HepG2 (cell line): ENCODE data around the gene ABCB9. TPM values are rescaled to one million over a fixed set of nuclear protein-coding genes. Genes with fewer than 3 reads are reported as not detected.

Experiments
- AHR ChIP-seq: IDR thresholded peaks from 2 replicates; pipeline ENCODE4 v1.6.1; 2018; ENCODE audit warnings: missing genetic modification reagents, missing compliant biosample characterization
- ATF7-NPFF ChIP-seq: sonication (generic); formaldehyde crosslinking; IDR thresholded peaks from 2 replicates; pipeline ENCODE4 v1.8.1; 2023; ENCODE audit warnings: mild to moderate bottlenecking, low read depth, missing genetic modification reagents, moderate library complexity
- KDM2A ChIP-seq: sonication (generic); formaldehyde crosslinking; IDR thresholded peaks from 2 replicates; pipeline ENCODE4 v1.4.0; 2020; ENCODE audit warnings: low read depth, missing genetic modification reagents, borderline replicate concordance
- MATR3 ChIP-seq: sonication (generic); formaldehyde crosslinking; IDR thresholded peaks from 2 replicates; pipeline ENCODE4 v1.4.0; 2020; ENCODE audit warnings: missing genetic modification reagents
- NBN ChIP-seq: fragments of 450-650 bp; conservative IDR thresholded peaks from 2 replicates; pipeline ENCODE4 v1.6.1; 2017
- RBFOX2 ChIP-seq: fragments of 200-400 bp; formaldehyde crosslinking; IDR thresholded peaks from 2 replicates; pipeline ENCODE4 v1.6.1; 2017; ENCODE audit warnings: low read depth, mild to moderate bottlenecking, low read length
- SCMH1 ChIP-seq: sonication (generic); formaldehyde crosslinking; IDR thresholded peaks from 2 replicates; pipeline ENCODE4 v1.9.0; 2021; ENCODE audit warnings: missing genetic modification reagents, mild to moderate bottlenecking, borderline replicate concordance
- SMARCC2 ChIP-seq: fragments of 450-650 bp; IDR thresholded peaks from 2 replicates; pipeline ENCODE4 v1.6.1; 2017; ENCODE audit warnings: antibody characterized with exemption, mild to moderate bottlenecking
- TSC22D2 ChIP-seq: sonication (generic); formaldehyde crosslinking; IDR thresholded peaks from 2 replicates; pipeline ENCODE4 v1.5.1; 2020; ENCODE audit warnings: missing genetic modification reagents, mild to moderate bottlenecking, borderline replicate concordance
- U2AF1 ChIP-seq: fragments of 200-400 bp; formaldehyde crosslinking; optimal IDR thresholded peaks from 2 replicates; pipeline ENCODE3; 2017; ENCODE audit warnings: mild to moderate bottlenecking, low read depth, low read length
- XRCC5 ChIP-seq: fragments of 200-400 bp; formaldehyde crosslinking; optimal IDR thresholded peaks from 2 replicates; pipeline ENCODE3; 2017; ENCODE audit warnings: mild to moderate bottlenecking, low read length
- ZBTB21 ChIP-seq: sonication (generic); formaldehyde crosslinking; IDR thresholded peaks from 2 replicates; pipeline ENCODE4 v1.4.0; 2020; ENCODE audit warnings: missing genetic modification reagents
- ZBTB7B ChIP-seq: sonication (generic); formaldehyde crosslinking; IDR thresholded peaks from 2 replicates; pipeline ENCODE4 v1.4.0; 2020; ENCODE audit warnings: missing genetic modification reagents
- ZFP62 ChIP-seq: sonication (generic); formaldehyde crosslinking; IDR thresholded peaks from 2 replicates; pipeline ENCODE4 v1.4.0; 2020; ENCODE audit warnings: missing genetic modification reagents
- ZNF30 ChIP-seq: sonication (generic); formaldehyde crosslinking; IDR thresholded peaks from 2 replicates; pipeline ENCODE4 v1.5.0; 2020; ENCODE audit warnings: mild to moderate bottlenecking, missing genetic modification reagents
- polyA plus RNA-seq, 8 experiments: library from polyadenylated mRNA; depleted of rRNA in 3 of 8; stranded (reverse) in 7 of 8; unstranded in 1 of 8; fragments of >200 nt; fragmentation: Illumina TruSeq in 4 of 8; extraction: Trizol in 4 of 8; gene quantifications; 2 replicates each; pipeline versions ENCODE4 v1.2.1 to v1.2.3, GENCODE V29; 2011 to 2016; ENCODE audit warnings: low read depth in 4 of 8, missing spikeins in 1 of 8, mixed read lengths in 1 of 8; ENCODE audit not compliant: insufficient read depth in 1 of 8
- total RNA-seq, 5 experiments: library from RNA; depleted of rRNA; stranded (reverse); fragments of >200 nt; fragmentation: Illumina TruSeq; extraction: Trizol; gene quantifications; 2 replicates each; pipeline ENCODE4 v1.2.3, GENCODE V29; 2016; ENCODE audit warnings: low read depth in 1 of 5
- TF ChIP-seq, protein P1 (sequence below): sonication (generic); formaldehyde crosslinking; IDR thresholded peaks from 2 replicates; pipeline ENCODE4 v1.4.0; 2020; ENCODE audit warnings: missing genetic modification reagents; ENCODE audit errors: not compliant biosample characterization
- TF ChIP-seq, protein P2 (sequence below): sonication (generic); formaldehyde crosslinking; IDR thresholded peaks from 2 replicates; pipeline ENCODE4 v1.8.0; 2022; ENCODE audit warnings: mild to moderate bottlenecking, missing genetic modification reagents, borderline replicate concordance
- TF ChIP-seq, protein P3 (sequence below), 2 experiments: sonication (generic) in 1 of 2; formaldehyde crosslinking in 1 of 2; IDR thresholded peaks; 2 replicates each; pipeline versions ENCODE4 v1.5.1 to v1.6.1; 2011 to 2020; ENCODE audit warnings: borderline replicate concordance in 1 of 2, low read depth in 1 of 2, low read length in 1 of 2, mild to moderate bottlenecking in 1 of 2, missing genetic modification reagents in 1 of 2, moderate library complexity in 1 of 2
- TF ChIP-seq, protein P4 (sequence below), 2 experiments: IDR thresholded peaks; 2 replicates each; pipeline ENCODE4 v1.6.1; 2011 to 2012; ENCODE audit warnings: low read length in 2 of 2, borderline replicate concordance in 1 of 2, low read depth in 1 of 2, mild to moderate bottlenecking in 1 of 2, moderate library complexity in 1 of 2

Gene ABCB9
- total and polyA plus RNA-seq, 2 of the 13 experiments (the other 11 are each of a cell fraction or from before 2014, with no cell fraction given) = 5.1 to 6.0 TPM

DNA sequence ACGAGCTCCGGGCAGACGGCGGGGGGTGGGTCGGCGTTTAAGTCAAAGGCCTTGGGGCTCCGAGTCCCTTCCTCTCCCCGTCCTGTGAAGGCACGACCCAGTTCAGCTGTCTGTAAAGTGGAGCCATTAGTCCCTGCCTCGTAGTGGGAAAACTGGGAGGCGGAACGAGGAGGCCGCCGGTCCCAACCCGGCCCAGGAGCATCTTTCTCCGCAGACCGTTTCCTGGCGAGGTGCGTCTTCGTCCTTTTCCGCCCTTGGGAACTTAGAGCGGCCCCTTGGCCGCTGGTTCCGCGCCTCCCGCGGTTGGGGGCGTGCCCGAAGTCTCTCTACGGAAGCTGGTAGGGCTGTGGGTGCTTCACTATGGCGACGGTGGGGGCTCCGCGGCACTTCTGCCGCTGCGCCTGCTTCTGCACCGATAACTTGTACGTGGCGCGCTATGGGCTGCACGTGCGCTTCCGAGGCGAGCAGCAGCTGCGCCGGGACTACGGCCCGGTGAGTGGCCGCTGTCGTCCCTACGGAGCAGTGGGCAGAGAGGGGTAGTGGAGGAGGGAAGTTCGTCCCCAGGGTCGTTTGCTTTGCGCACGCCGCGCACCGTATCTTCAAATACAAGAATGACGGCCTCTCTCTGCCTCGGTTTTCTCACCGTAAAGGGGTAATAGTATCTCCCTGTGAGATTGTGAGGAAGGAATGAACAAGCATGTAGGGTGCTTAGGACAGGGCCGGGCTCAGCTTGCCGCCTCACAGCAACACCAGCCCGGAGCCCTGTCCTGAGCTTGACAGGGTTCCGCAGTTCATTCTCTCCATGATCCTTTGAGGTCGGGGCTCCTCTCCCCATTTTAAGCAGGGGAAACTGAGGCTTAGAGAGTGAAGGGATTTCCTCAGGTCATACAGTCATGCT lies 8.9 kb upstream of the ABCB9 start, which contains the start of gene OGFOD2 (continued):
- TF ChIP-seq AHR (CRISPR knock-in tag) = 0 out of 2 replicates have a peak, but pooled peaks have one; percentile 44
- peak; percentile 88 for TF ChIP-seq RBFOX2
- no peak for TF ChIP-seq ZFP62 (CRISPR knock-in tag)
- no peak for TF ChIP-seq ZBTB7B (CRISPR knock-in tag)
- TF ChIP-seq MATR3 (CRISPR knock-in tag) = no peak
- TF ChIP-seq, protein P1, sequence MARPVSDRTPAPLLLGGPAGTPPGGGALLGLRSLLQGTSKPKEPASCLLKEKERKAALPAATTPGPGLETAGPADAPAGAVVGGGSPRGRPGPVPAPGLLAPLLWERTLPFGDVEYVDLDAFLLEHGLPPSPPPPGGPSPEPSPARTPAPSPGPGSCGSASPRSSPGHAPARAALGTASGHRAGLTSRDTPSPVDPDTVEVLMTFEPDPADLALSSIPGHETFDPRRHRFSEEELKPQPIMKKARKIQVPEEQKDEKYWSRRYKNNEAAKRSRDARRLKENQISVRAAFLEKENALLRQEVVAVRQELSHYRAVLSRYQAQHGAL (CRISPR knock-in tag) = no peak
- TF ChIP-seq, protein P2, sequence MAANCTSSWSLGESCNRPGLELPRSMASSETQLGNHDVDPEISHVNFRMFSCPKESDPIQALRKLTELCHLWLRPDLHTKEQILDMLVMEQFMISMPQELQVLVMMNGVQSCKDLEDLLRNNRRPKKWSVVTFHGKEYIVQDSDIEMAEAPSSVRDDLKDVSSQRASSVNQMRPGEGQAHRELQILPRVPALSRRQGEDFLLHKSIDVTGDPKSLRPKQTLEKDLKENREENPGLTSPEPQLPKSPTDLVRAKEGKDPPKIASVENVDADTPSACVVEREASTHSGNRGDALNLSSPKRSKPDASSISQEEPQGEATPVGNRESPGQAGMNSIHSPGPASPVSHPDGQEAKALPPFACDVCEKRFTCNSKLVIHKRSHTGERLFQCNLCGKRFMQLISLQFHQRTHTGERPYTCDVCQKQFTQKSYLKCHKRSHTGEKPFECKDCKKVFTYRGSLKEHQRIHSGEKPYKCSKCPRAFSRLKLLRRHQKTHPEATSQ (CRISPR knock-in tag) = no peak
- no peak for TF ChIP-seq U2AF1
- TF ChIP-seq, protein P3, sequence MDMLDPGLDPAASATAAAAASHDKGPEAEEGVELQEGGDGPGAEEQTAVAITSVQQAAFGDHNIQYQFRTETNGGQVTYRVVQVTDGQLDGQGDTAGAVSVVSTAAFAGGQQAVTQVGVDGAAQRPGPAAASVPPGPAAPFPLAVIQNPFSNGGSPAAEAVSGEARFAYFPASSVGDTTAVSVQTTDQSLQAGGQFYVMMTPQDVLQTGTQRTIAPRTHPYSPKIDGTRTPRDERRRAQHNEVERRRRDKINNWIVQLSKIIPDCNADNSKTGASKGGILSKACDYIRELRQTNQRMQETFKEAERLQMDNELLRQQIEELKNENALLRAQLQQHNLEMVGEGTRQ (IDR thresholded peaks at IDR 0.05; ENCODE audit: low read depth, low read length) = no peak
- TF ChIP-seq, protein P3 (CRISPR knock-in tag; IDR thresholded peaks at IDR 0.05; ENCODE audit: borderline replicate concordance) = no peak
- 0 out of 2 replicates have a peak, but pooled peaks have one; percentile 33 for TF ChIP-seq TSC22D2 (CRISPR knock-in tag)
- no peak for TF ChIP-seq SCMH1
- TF ChIP-seq ZNF30 (CRISPR knock-in tag) = no peak
- no peak for TF ChIP-seq ZBTB21 (CRISPR knock-in tag)
- TF ChIP-seq NBN = no peak
- TF ChIP-seq XRCC5 = peak; percentile 19
- peak; percentile 79 for TF ChIP-seq KDM2A (CRISPR knock-in tag)
- peak; percentile 45; the same call in 1 of the 2 replicates for TF ChIP-seq ATF7-NPFF (CRISPR knock-in tag)
- TF ChIP-seq, protein P4, sequence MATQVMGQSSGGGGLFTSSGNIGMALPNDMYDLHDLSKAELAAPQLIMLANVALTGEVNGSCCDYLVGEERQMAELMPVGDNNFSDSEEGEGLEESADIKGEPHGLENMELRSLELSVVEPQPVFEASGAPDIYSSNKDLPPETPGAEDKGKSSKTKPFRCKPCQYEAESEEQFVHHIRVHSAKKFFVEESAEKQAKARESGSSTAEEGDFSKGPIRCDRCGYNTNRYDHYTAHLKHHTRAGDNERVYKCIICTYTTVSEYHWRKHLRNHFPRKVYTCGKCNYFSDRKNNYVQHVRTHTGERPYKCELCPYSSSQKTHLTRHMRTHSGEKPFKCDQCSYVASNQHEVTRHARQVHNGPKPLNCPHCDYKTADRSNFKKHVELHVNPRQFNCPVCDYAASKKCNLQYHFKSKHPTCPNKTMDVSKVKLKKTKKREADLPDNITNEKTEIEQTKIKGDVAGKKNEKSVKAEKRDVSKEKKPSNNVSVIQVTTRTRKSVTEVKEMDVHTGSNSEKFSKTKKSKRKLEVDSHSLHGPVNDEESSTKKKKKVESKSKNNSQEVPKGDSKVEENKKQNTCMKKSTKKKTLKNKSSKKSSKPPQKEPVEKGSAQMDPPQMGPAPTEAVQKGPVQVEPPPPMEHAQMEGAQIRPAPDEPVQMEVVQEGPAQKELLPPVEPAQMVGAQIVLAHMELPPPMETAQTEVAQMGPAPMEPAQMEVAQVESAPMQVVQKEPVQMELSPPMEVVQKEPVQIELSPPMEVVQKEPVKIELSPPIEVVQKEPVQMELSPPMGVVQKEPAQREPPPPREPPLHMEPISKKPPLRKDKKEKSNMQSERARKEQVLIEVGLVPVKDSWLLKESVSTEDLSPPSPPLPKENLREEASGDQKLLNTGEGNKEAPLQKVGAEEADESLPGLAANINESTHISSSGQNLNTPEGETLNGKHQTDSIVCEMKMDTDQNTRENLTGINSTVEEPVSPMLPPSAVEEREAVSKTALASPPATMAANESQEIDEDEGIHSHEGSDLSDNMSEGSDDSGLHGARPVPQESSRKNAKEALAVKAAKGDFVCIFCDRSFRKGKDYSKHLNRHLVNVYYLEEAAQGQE (IDR thresholded peaks at IDR 0.05; ENCODE audit: borderline replicate concordance in 1 of 2, low read depth in 1 of 2, low read length in 2 of 2) = 0 out of 4 replicates have a peak, but pooled peaks of 1 of the 2 experiments have one; percentile 30
- no peak for TF ChIP-seq SMARCC2
